GM18909 (cell line): ENCODE data around the gene CDH13.
A peak's percentile ranks its signal among the peaks of the same experiment; 100 is the strongest.

Source experiments
- ATAC-seq: cut with Tn5 transposase; IDR thresholded peaks from one replicate; pipeline ENCODE4 v1.9.1; 2021; ENCODE audit warnings: mild to moderate bottlenecking; ENCODE audit not compliant: unreplicated experiment, poor library complexity

The CDH13 gene

GRCh38 chr16:83552930-83553329 lies 926.2 kb downstream of the CDH13 start:
- no peak for ATAC-seq

DNA sequence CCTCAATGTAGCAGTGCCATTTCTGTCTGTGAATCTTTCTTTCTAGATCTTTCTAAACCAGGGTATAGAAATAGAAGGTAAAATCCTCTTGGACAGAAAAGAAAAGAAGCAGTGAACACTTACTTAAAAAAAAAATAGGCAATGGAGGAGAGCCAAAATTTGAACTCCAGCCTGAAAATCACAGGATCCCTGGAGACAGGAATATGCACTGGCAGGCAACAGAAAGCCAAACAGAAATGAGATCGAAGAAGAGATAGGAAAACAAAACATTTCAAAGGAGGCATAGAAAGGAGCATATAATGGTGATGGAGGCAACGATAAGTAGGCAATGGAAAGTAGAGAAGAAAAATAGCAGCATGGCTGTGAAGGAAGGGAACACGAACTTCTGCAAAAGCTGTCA lies 927.3 kb downstream of the CDH13 start:
- ATAC-seq = no peak

GRCh38 chr16:83554540-83554939 lies 927.8 kb downstream of the CDH13 start:
- ATAC-seq = no peak

DNA sequence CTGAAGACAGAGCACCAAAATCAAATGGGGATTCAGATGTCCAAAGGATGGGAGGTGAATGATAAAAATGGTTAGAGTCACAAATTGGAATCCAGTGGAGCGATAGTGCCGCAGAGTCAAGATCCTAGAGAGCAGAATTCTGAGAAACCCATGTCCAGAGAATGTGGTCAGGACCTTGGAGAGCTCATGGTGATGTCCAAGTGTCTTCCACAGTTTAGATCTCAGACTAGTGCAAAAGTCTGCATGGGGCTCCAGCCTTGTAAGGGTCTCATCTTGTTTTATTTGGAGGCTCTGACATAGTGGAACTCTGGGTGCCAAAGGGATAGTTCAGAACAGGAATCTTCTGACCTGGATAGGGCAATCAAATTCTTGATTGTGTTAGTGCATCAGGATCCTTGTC lies 935.1 kb downstream of the CDH13 start:
- ATAC-seq = no peak

GRCh38 chr16:83568345-83568744 lies 941.6 kb downstream of the CDH13 start:
- no peak for ATAC-seq

DNA sequence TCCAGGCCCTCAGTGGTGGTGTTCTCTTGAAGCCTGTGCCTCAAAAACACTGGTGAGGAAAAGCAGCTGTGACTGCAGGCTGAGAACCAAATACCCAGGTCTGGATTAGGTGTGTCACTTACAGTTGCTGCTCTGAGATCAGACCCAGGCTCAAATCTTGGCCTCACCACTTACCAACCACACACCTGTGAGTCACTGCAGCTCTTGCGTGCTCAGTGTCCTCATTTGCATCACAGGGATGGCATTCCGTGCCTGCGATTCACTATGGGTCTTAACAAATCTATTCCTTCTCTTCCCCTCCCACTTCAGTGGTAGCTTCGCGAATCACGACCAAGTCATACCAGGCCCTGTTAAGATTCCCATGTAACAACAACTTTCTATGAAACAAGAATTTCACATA lies 947.6 kb downstream of the CDH13 start:
- no peak for ATAC-seq

GRCh38 chr16:83577078-83577745 lies 950.4 kb downstream of the CDH13 start:
- ATAC-seq = no peak

GRCh38 chr16:83578171-83578570 lies 951.4 kb downstream of the CDH13 start:
- ATAC-seq = no peak

GRCh38 chr16:83579027-83579426 lies 952.3 kb downstream of the CDH13 start:
- ATAC-seq = no peak

DNA sequence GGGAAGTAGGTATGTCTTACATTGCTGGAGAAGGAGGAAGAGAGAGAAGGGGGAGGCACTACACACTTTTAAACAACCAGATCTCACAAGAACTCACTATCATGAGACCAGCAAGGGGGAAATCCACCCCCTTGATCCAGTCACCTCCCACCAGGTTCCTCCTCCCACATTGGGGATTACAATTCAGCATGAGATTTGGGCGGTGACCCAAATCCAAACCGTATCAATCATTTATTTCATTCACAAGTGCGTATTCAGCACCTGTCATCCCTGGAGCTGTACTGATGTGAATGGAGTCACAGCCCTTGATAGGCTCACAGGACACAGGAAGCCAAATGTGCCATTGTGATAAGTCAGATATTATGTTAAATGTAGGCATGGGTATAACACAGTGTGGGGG lies 952.7 kb downstream of the CDH13 start:
- no peak for ATAC-seq

GRCh38 chr16:83581082-83581481 lies 954.3 kb downstream of the CDH13 start:
- ATAC-seq = peak; percentile 85

GRCh38 chr16:83581994-83582747 lies 955.4 kb downstream of the CDH13 start:
- no peak for ATAC-seq

DNA sequence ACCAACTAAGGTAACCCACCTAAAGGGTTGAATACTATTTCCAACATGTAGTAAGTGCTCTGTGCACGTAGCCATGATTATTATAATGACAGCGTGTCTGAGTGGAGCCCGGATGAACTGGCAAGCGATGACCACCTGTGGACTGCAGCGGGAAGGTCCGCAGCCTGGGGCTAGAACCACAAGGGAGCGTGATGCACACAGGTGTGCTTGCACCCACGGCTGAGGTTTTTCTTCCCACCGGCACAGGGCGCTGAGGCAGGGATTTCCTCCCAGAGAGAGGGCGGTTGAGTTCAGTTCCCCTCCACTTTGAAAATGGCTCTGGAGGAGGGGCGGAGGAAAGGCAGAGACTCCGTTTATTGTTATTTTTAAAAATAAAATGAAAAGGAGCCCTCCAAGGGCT lies 959.3 kb downstream of the CDH13 start:
- no peak for ATAC-seq

- no peak for ATAC-seq
These were observed 959.9 kb downstream of the CDH13 start for GRCh38 chr16:83586461-83587200.

GRCh38 chr16:83587201-83587600 lies 960.4 kb downstream of the CDH13 start:
- no peak for ATAC-seq

GRCh38 chr16:83588070-83588469 lies 961.3 kb downstream of the CDH13 start:
- ATAC-seq = no peak

DNA sequence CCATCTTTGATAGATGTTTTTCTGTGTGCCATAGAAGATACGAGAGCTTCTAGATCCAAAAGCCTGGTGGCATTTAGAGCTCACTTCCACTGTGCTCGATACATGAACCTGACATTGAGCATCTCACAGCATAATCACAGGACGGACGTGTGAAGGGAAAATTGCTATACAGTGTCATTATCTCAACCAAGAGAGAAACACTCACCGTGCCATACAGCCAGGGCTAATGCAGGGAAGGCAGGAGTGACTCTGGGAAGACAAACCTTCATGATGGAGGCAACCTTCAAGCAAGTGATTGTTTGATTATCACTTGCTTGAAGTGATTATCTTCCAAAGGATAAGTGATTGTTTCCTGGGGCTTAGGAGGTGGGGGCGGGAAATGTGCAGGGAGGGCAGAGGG lies 962.8 kb downstream of the CDH13 start:
- ATAC-seq = no peak

DNA sequence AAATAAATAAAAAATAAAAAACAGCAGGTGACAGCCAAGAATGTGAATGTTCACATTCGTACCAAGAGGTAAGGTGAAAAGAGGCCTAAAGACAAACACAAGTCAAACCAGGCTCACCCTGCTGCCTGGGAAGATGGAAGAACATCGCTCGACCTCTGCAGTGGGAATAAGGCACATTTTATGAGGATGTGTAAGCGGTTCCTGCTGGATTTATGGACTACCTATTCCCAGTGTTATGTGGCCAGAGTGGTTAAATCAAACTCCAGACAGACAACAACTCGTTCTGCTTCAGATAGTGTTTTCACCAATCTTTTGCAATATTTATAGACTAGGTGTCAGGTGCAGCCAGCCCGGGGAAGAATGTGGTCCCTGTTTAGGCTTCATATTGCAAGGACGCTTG lies 966.0 kb downstream of the CDH13 start:
- no peak for ATAC-seq

DNA sequence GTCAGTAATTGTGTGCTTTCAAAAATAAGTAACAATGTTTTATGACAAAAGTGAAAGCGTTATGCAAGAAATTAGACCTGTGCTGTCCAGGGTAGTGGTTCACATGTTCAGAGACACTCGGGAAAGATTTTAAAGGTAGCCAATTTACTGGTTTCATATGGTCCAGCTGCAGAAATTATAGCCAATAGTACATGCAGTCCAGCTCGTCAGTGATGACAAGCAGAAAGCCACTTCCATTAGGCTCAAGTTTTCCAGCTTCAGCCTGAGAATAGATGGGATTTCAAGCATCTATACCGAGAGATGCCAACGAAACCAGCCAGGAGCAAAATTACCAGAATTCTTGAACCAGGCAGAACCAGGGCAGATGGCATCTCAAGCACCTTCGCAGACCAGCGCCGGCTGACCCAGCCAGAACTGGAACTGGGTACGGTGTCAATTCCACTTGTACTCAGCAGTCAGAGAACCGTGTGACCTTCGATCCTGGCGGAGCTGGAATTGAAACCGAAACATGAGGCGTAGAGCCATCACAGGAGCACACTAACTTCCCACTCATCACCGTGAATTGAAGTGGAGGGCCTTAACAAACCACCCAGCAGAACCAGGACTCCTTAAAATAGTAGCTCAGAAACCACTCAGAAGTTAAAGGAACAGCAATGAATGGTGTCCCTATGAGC lies 973.2 kb downstream of the CDH13 start:
- no peak for ATAC-seq

- no peak for ATAC-seq
These were observed 976.3 kb downstream of the CDH13 start for GRCh38 chr16:83602761-83603722.
